Panc1 (cell line): Measurements from ENCODE around the gene UBC. TPM values are rescaled to one million over a fixed set of nuclear protein-coding genes. Genes with fewer than 3 reads are reported as not detected.

Experiments used
- ATAC-seq: fragments of 200-7000 bp; cut with Tn5 transposase; 2 replicates; pipeline ENCODE4 v1.9.1; 2020; ENCODE audit warnings: mild to moderate bottlenecking, moderate library complexity
- BruUV-seq: library from RNA; stranded (reverse); fragments of 400-500 nt; replicated peaks from 2 replicates; lab custom pipeline; 2021; lab: Mats Ljungman, UMichigan
- CTCF ChIA-PET: fragments of 300-600 bp; sonication (Branson Sonifier 250); formaldehyde crosslinking; loops from one replicate; lab custom pipeline; 2022; ENCODE audit warnings: antibody characterized with exemption; lab: Charles Lee
- POLR2A ChIA-PET: fragments of 300-600 bp; sonication (Branson Sonifier 250); formaldehyde crosslinking; loops from one replicate; lab custom pipeline; 2022; ENCODE audit warnings: antibody characterized with exemption; lab: Charles Lee
- DNase-seq: peaks from one replicate; pipeline ENCODE4 v3.0.0-alpha.2; 2010; ENCODE audit warnings: low read depth, low spot score
- H3K27ac ChIP-seq: 2 replicates; pipeline ENCODE4 v1.5.1; 2011; ENCODE audit warnings: mild to moderate bottlenecking, low read length, inconsistent platforms
- H3K27me3 ChIP-seq: fragments of 200-500 bp; sonication (Bioruptor generic); 2 replicates; pipeline ENCODE4 v1.6.0; 2014; ENCODE audit warnings: low read length, inconsistent platforms; ENCODE audit not compliant: control insufficient read depth, insufficient read depth
- H3K36me3 ChIP-seq: fragments of 200-500 bp; sonication (Bioruptor generic); 2 replicates; pipeline ENCODE4 v1.5.1; 2014; ENCODE audit warnings: inconsistent platforms, mild to moderate bottlenecking, low read length, moderate library complexity; ENCODE audit not compliant: control insufficient read depth, insufficient read depth
- H3K4me1 ChIP-seq: 2 replicates; pipeline ENCODE4 v1.5.1; 2011; ENCODE audit warnings: inconsistent platforms, mild to moderate bottlenecking, low read length, moderate library complexity; ENCODE audit not compliant: control insufficient read depth, insufficient read depth
- H3K4me3 ChIP-seq, 2 experiments: 2 replicates each; pipeline ENCODE4 v1.5.1; 2011 to 2012; ENCODE audit warnings: low read depth in 2 of 2, low read length in 2 of 2, mild to moderate bottlenecking in 2 of 2, inconsistent platforms in 1 of 2, moderate library complexity in 1 of 2
- H3K9me3 ChIP-seq: fragments of 200-500 bp; sonication (Bioruptor generic); 2 replicates; pipeline ENCODE4 v1.5.1; 2014; ENCODE audit warnings: low read depth, mild to moderate bottlenecking, inconsistent platforms, low read length, moderate library complexity; ENCODE audit not compliant: control insufficient read depth, insufficient read depth
- CTCF ChIP-seq: fragments of 450-650 bp; IDR thresholded peaks from 2 replicates; pipeline ENCODE4 v1.5.1; 2017; ENCODE audit warnings: mild to moderate bottlenecking
- POLR2AphosphoS5 ChIP-seq: IDR thresholded peaks from 2 replicates; pipeline ENCODE4 v1.6.1; 2012; ENCODE audit warnings: mild to moderate bottlenecking, low read depth, low read length, moderate library complexity
- REST ChIP-seq, 2 experiments: IDR thresholded peaks; 2 replicates each; pipeline ENCODE4 v1.6.1; 2011 to 2012; ENCODE audit warnings: low read depth in 2 of 2, control low read depth in 1 of 2, low read length in 1 of 2, mild to moderate bottlenecking in 1 of 2, moderate library complexity in 1 of 2; ENCODE audit not compliant: insufficient read depth in 1 of 2
- SIN3A ChIP-seq: IDR thresholded peaks from 2 replicates; pipeline ENCODE4 v1.6.1; 2012; ENCODE audit warnings: low read depth, mild to moderate bottlenecking, low read length, moderate library complexity, borderline replicate concordance; ENCODE audit not compliant: insufficient read depth
- TCF7L2 ChIP-seq: IDR thresholded peaks from 2 replicates; pipeline ENCODE4 v1.6.1; 2011; ENCODE audit warnings: mild to moderate bottlenecking, low read depth, low read length, inconsistent platforms
- in situ Hi-C: cut with HindIII; loops from 2 replicates; pipeline ENCODE4 v1.10.0; 2016; ENCODE audit warnings: low sequenced_read_pairs, low pct_unique_long_range_greater_than_20kb
- intact Hi-C: fragments of 100-400 bp; cut with micrococcal nuclease; formaldehyde crosslinking; loops from one replicate; pipeline ENCODE4 v1.10.0; 2022; ENCODE audit not compliant: unreplicated experiment
- total RNA-seq: library from RNA; stranded (reverse); gene quantifications from one replicate; pipeline ENCODE4 v1.2.1, GENCODE V29; 2021; ENCODE audit not compliant: unreplicated experiment

The UBC gene
- total RNA-seq, 1 experiment from 2014 or later, result 1,725 TPM

- ChIA-PET POLR2A (interaction anchor here (1.4 to 1.9 kb wide), 3 partner anchors 21 to 29 kb away, joined by 6 to 12 read pairs (median 7); partner anchors contain the start of gene UBC), CTCF (interaction anchor here (1.0 to 2.1 kb wide), 5 partner anchors 12 to 33 kb away, joined by 3 to 7 read pairs (median 5); partner anchors contain the start of gene UBC)
- Histone ChIP-seq H3K4me3 (peak overlapping the region; percentile 44 to 66), H3K4me1 (peaks cover 29% of the 10 kb centered on the region), H3K27me3 (no peaks in the 10 kb centered on the region), H3K27ac (peak overlapping the region; percentile 97), H3K36me3 (no peaks in the 10 kb centered on the region), H3K9me3 (no peaks in the 10 kb centered on the region)
- DNase-seq (peak; percentile 95), ATAC-seq (peak; percentile 85)
- intact Hi-C loops (no loop called here), in situ Hi-C loops (no loop called here)
- BruUV-seq, result TSS peak; percentile 100
- TF ChIP-seq POLR2AphosphoS5, result peak; percentile 78
- TF ChIP-seq REST (IDR thresholded peaks at IDR 0.05; ENCODE audit: insufficient read depth in 1 of 2, low read depth in 2 of 2, low read length in 1 of 2), result no peak
- peak; percentile 49 for TF ChIP-seq CTCF
- TF ChIP-seq SIN3A, result peak; percentile 7; the same call in 1 of the 2 replicates
- TF ChIP-seq TCF7L2, result peak; percentile 23
These were observed 25.1 kb upstream of the UBC start for GRCh38 chr12:124939421-124940142.

GRCh38 chr12:124939079-124939420 lies 24.6 kb upstream of the UBC start:
- ChIA-PET CTCF (interaction anchor here (2.0 to 2.1 kb wide), 2 partner anchors 19 to 24 kb away, joined by 5 to 6 read pairs; partner anchors contain the start of gene UBC), POLR2A (interaction anchor here (1.3 to 1.4 kb wide), 2 partner anchors 20 to 25 kb away, joined by 5 to 6 read pairs; partner anchors contain the start of gene UBC)
- Histone ChIP-seq H3K4me1 (peaks cover 29% of the 10 kb centered on the region), H3K27ac (peak overlapping the region; percentile 92), H3K36me3 (no peaks in the 10 kb centered on the region), H3K27me3 (no peaks in the 10 kb centered on the region), H3K4me3 (peak overlapping the region; percentile 44 to 66), H3K9me3 (no peaks in the 10 kb centered on the region)
- ATAC-seq (peak; percentile 60), DNase-seq (no peak)
- intact Hi-C loops, result no loop called here
- in situ Hi-C loops, result no loop called here
- no TSS peak for BruUV-seq
- TF ChIP-seq POLR2AphosphoS5 (no peak), SIN3A (no peak; the same call in 1 of the 2 replicates), TCF7L2 (peak; percentile 71)
